B cell (primary cell): ENCODE results near the gene PTRH1. TPM values are rescaled to one million over a fixed set of nuclear protein-coding genes. Genes with fewer than 3 reads are reported as not detected.
A peak's percentile ranks its signal among the peaks of the same experiment; 100 is the strongest.

Source experiments
- ATAC-seq: fragments of 200-7000 bp; cut with Tn5 transposase; one replicate; pipeline ENCODE4 v1.10.0; 2021; ENCODE audit warnings: low read depth, mild to moderate bottlenecking, moderate number of reproducible peaks, moderate library complexity
- CTCF ChIA-PET: fragments of 350-600 bp; sonication (Branson Sonifier 250); formaldehyde crosslinking; loops from one replicate; lab custom pipeline; 2021; ENCODE audit warnings: antibody characterized with exemption, inconsistent platforms; lab: Charles Lee
- POLR2A ChIA-PET: fragments of 350-600 bp; sonication (Branson Sonifier 250); formaldehyde crosslinking; loops from one replicate; lab custom pipeline; 2021; ENCODE audit warnings: antibody characterized with exemption; lab: Charles Lee
- DNase-seq: peaks from one replicate; pipeline ENCODE4 v3.0.0; 2013
- H2AFZ ChIP-seq: 2 replicates; pipeline ENCODE4 v1.6.1; 2012; ENCODE audit warnings: mild to moderate bottlenecking, low read depth, low read length; ENCODE audit not compliant: insufficient read depth, poor library complexity, severe bottlenecking
- H3K27ac ChIP-seq, 2 donors: 1 replicate in 1 of 2; 2 replicates in 1 of 2; pipeline ENCODE4 v1.5.1; 2012 to 2013; ENCODE audit warnings: low read length in 2 of 2, mild to moderate bottlenecking in 2 of 2, moderate library complexity in 1 of 2
- H3K27me3 ChIP-seq, 4 experiments: fragments of 200-600 bp in 1 of 4; sonication (generic) in 1 of 4; replicated peaks in 1 of 4; 1 replicate in 2 of 4; 2 replicates in 2 of 4; pipeline versions ENCODE4 v1.6.1 to v1.7.0; 2013 to 2016; ENCODE audit warnings: low read length in 3 of 4, mild to moderate bottlenecking in 2 of 4, mixed read lengths in 1 of 4, moderate library complexity in 1 of 4; ENCODE audit not compliant: insufficient read depth in 4 of 4, control insufficient read depth in 3 of 4; ENCODE audit errors: control extremely low read depth in 1 of 4
- H3K36me3 ChIP-seq, 2 experiments: replicated peaks in 1 of 2; 1 replicate in 1 of 2; 2 replicates in 1 of 2; pipeline versions ENCODE4 v1.6.1 to v1.7.1; 2013; ENCODE audit warnings: low read length in 1 of 2; ENCODE audit not compliant: insufficient read depth in 2 of 2, control insufficient read depth in 1 of 2; ENCODE audit errors: control extremely low read depth in 1 of 2, extremely low read depth in 1 of 2
- H3K4me1 ChIP-seq, 2 donors: fragments of 200-600 bp in 1 of 2; sonication (generic) in 1 of 2; 1 replicate in 1 of 2; 2 replicates in 1 of 2; pipeline versions ENCODE4 v1.5.1 to v1.6.1; 2013 to 2017; ENCODE audit warnings: low read length in 2 of 2; ENCODE audit not compliant: control insufficient read depth in 2 of 2, insufficient read depth in 2 of 2
- H3K4me2 ChIP-seq: replicated peaks from 2 replicates; pipeline ENCODE3; 2012; ENCODE audit warnings: mild to moderate bottlenecking, low read depth, low read length; ENCODE audit not compliant: poor library complexity, severe bottlenecking
- H3K4me3 ChIP-seq, 5 experiments: fragments of 200-600 bp in 1 of 5; sonication (generic) in 1 of 5; 1 replicate in 3 of 5; 2 replicates in 2 of 5; pipeline versions ENCODE4 v1.5.1 to v1.7.0; 2011 to 2016; ENCODE audit warnings: low read length in 4 of 5, mild to moderate bottlenecking in 4 of 5, low read depth in 2 of 5, control low read depth in 1 of 5, moderate library complexity in 1 of 5; ENCODE audit not compliant: insufficient read depth in 1 of 5; ENCODE audit errors: control extremely low read depth in 1 of 5, extremely low read depth in 1 of 5
- H3K79me2 ChIP-seq: fragments of 200-600 bp; sonication (generic); one replicate; pipeline ENCODE4 v1.6.0; 2016; ENCODE audit warnings: low read length; ENCODE audit not compliant: control insufficient read depth, insufficient read depth
- H3K9ac ChIP-seq: fragments of 200-600 bp; sonication (generic); 2 replicates; pipeline ENCODE4 v1.6.1; 2017; ENCODE audit warnings: mild to moderate bottlenecking, low read length, moderate library complexity
- H3K9me3 ChIP-seq, 3 donors: one replicate each; pipeline versions ENCODE4 v1.6.1 to v1.7.1; 2013; ENCODE audit warnings: low read length in 2 of 3; ENCODE audit not compliant: control insufficient read depth in 2 of 3, insufficient read depth in 1 of 3; ENCODE audit errors: control extremely low read depth in 1 of 3
- H4K20me1 ChIP-seq: 2 replicates; pipeline ENCODE4 v1.6.0; 2012; ENCODE audit warnings: mild to moderate bottlenecking, low read length; ENCODE audit not compliant: insufficient read depth, control insufficient read depth, poor library complexity, severe bottlenecking
- H3K27ac Mint-ChIP-seq: one replicate; pipeline ENCODE4 v1.8.0; 2021; ENCODE audit warnings: mixed read lengths
- H3K27me3 Mint-ChIP-seq: one replicate; pipeline ENCODE4 v1.8.0; 2021; ENCODE audit warnings: mixed read lengths
- H3K4me1 Mint-ChIP-seq: one replicate; pipeline ENCODE4 v1.8.0; 2021; ENCODE audit warnings: mixed read lengths
- H3K4me3 Mint-ChIP-seq: one replicate; pipeline ENCODE4 v1.8.0; 2021; ENCODE audit warnings: mixed read lengths
- H3K9me3 Mint-ChIP-seq: one replicate; pipeline ENCODE4 v1.8.0; 2022; ENCODE audit warnings: mixed read lengths; ENCODE audit not compliant: insufficient read depth
- EZH2 ChIP-seq: IDR thresholded peaks from 2 replicates; pipeline ENCODE4 v1.6.1; 2012; ENCODE audit warnings: borderline replicate concordance, low read depth, mild to moderate bottlenecking, moderate library complexity, low read length; ENCODE audit not compliant: insufficient read depth, poor library complexity, severe bottlenecking
- WGBS: methylation state at CpG from one replicate; pipeline ENCODE4 v1.1.5; 2013; ENCODE audit warnings: missing lambda C conversion rate; ENCODE audit not compliant: insufficient coverage; 5-methylcytosine and 5-hydroxymethylcytosine counted together
- intact Hi-C: fragments of 100-400 bp; cut with micrococcal nuclease; formaldehyde crosslinking; loops from one replicate; pipeline ENCODE4 v1.10.0; 2022
- polyA plus RNA-seq: library from polyadenylated mRNA; depleted of rRNA; stranded (reverse); fragments of >200 nt; gene quantifications from 2 replicates; pipeline ENCODE4 v1.2.3, GENCODE V29; 2012
- total RNA-seq, 2 donors: library from RNA; stranded (reverse); fragments of 120-200 nt in 1 of 2; gene quantifications; 1 replicate in 1 of 2; 2 replicates in 1 of 2; pipeline versions ENCODE4 v1.2.3 to v1.2.4, GENCODE V29; 2013 to 2022
- TF ChIP-seq, protein P1 (sequence below): fragments of 200-600 bp; IDR thresholded peaks from one replicate; pipeline ENCODE4 v1.8.0; 2022; ENCODE audit warnings: antibody characterized with exemption, mild to moderate bottlenecking

The PTRH1 gene
- total and polyA plus RNA-seq, 2 donors (not counting 1 experiment from before 2014, with no cell fraction given) = 6.3 to 7.6 TPM

DNA sequence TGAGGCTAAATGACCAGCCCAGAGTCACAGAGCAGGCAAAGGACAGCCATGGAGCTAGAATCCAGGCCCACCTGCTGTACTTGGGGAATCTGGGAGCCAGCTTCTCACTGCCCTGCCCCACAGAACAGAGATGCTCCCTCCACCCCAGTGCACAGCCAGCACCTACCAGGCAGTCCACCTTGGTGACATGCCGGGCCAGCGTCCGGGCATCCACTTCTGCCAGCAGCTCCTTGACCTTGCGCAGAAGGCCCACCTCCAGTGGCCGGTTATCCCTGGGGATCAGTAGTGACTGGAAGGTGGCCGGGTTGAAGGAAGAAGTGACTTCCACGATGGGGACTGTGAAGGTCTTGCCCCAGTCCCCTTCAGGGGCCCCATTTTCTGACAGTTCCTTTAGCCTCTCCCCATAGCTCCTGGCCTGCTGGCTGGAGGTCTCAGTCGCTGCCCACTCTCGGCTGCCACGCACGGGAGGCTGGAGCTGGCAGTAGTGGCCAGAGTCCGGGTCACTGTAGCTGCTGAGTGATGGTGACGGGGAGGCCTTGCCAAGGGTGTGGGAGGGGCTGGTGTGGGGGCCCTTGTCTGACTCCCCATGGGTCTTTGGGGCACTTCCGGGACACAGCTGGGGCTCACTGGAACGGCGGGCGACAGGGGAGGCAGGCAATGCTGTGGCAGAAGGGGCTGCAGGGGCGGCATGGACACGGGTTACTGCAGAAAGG lies 29.1 kb upstream of the PTRH1 start:
- no peak overlapping the region for H3K4me3 Mint-ChIP-seq
- ATAC-seq (no peak), DNase-seq (no peak)
- no peak overlapping the region for H2AFZ ChIP-seq
- CTCF ChIA-PET = interaction anchor here (0.6 to 2.2 kb wide), 8 partner anchors 10 to 536 kb away, joined by 3 to 13 read pairs (median 4); partner anchors contain the start of gene TOR2A
- H4K20me1 ChIP-seq = peaks cover 64% of the 10 kb centered on the region
- peak overlapping the region in 1 of 2 donors; percentile 19 for H3K27ac ChIP-seq
- H3K4me1 Mint-ChIP-seq = no peaks in the 10 kb centered on the region
- H3K9me3 ChIP-seq = no peaks in the 10 kb centered on the region
- H3K36me3 ChIP-seq = peaks cover under 1 to 80% of the 10 kb centered on the region in 2 experiments
- intact Hi-C loops = no loop called here
- POLR2A ChIA-PET = interaction anchor here (0.6 kb wide), 2 partner anchors 12 to 35 kb away, joined by 3 to 4 read pairs; no protein-coding TSS in a partner anchor
- H3K4me3 ChIP-seq = no peak overlapping the region
- H3K27me3 Mint-ChIP-seq = no peaks in the 10 kb centered on the region
- no peak overlapping the region for H3K4me2 ChIP-seq
- TF ChIP-seq, protein P1, sequence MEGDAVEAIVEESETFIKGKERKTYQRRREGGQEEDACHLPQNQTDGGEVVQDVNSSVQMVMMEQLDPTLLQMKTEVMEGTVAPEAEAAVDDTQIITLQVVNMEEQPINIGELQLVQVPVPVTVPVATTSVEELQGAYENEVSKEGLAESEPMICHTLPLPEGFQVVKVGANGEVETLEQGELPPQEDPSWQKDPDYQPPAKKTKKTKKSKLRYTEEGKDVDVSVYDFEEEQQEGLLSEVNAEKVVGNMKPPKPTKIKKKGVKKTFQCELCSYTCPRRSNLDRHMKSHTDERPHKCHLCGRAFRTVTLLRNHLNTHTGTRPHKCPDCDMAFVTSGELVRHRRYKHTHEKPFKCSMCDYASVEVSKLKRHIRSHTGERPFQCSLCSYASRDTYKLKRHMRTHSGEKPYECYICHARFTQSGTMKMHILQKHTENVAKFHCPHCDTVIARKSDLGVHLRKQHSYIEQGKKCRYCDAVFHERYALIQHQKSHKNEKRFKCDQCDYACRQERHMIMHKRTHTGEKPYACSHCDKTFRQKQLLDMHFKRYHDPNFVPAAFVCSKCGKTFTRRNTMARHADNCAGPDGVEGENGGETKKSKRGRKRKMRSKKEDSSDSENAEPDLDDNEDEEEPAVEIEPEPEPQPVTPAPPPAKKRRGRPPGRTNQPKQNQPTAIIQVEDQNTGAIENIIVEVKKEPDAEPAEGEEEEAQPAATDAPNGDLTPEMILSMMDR = no peak
- no peak for TF ChIP-seq EZH2
- H3K27me3 ChIP-seq = no peaks in the 10 kb centered on the region
- peaks cover 7% of the 10 kb centered on the region for H3K79me2 ChIP-seq
- H3K9me3 Mint-ChIP-seq = no peaks in the 10 kb centered on the region
- no peak overlapping the region for H3K27ac Mint-ChIP-seq
- 98% methylated on average over 7 of the region's 19 CpGs for WGBS
- no peaks in the 10 kb centered on the region for H3K4me1 ChIP-seq
- no peak overlapping the region for H3K9ac ChIP-seq

DNA sequence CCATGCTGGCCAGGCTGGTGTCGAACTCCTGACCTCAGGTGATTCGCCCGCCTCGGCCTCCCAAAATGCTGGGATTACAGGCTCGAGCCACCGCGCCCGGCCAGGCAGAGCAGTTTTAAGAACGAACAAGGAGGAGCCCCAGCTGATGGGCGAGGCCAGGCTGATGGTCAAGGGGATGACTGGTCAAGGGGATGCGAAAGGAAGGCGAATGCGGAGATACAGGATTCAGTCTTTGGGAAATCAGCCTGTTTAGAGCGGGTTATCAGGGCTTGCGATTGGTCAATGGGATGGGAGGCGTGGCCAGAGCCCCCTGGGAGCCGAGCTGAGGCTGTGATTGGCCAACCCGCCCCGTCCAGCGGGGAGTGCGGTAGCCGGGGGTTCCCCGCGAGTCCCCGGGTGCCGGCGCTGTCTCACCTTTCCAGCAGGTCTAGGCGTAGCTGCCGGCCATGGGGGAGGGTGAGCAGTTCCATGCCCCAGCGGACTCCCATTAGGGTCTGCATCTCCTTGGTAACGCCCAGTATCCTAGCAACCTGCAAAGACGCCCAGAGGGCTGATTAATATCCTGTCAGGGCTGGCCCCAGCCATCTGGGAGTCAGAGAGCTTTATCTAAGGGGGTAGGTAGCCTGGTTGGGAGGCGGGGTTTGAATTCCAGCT lies 27.1 kb upstream of the PTRH1 start:
- Histone ChIP-seq H3K4me3 (no peak overlapping the region), H3K4me2 (no peak overlapping the region), H3K9ac (no peak overlapping the region), H3K27ac (no peak overlapping the region), H3K4me1 (no peaks in the 10 kb centered on the region), H2AFZ (no peak overlapping the region), H3K9me3 (no peaks in the 10 kb centered on the region), H3K79me2 (peaks cover 3% of the 10 kb centered on the region), H3K36me3 (peaks cover 0 to 77% of the 10 kb centered on the region in 2 experiments), H3K27me3 (no peaks in the 10 kb centered on the region), H4K20me1 (peaks cover 44% of the 10 kb centered on the region)
- 98% methylated on average over 28 of the region's 33 CpGs for WGBS
- Mint-ChIP-seq H3K4me3 (no peak overlapping the region), H3K4me1 (no peaks in the 10 kb centered on the region), H3K9me3 (no peaks in the 10 kb centered on the region), H3K27ac (no peak overlapping the region), H3K27me3 (no peaks in the 10 kb centered on the region)
- intact Hi-C loops = no loop called here
- DNase-seq (no peak), ATAC-seq (no peak)
- ChIA-PET CTCF (interaction anchor here (0.8 to 2.2 kb wide), 3 partner anchors 8 to 179 kb away, joined by 3 to 13 read pairs (median 3); partner anchors contain the start of gene TOR2A), POLR2A (no interaction called here)
- TF ChIP-seq EZH2 = no peak
- TF ChIP-seq, protein P1 = no peak
